Activated naive CD4-positive, alpha-beta T cell treated with Interleukin-2 at 50 U/mL for 16 hours (primary cell): ENCODE results near the gene CBR3.
"Not testable (repeated sequence)": the region's sequence is repeated elsewhere in the genome, so short reads cannot be mapped to it uniquely, and the experiment has no call there.

Experiments used
- DNase-seq: peaks from one replicate; pipeline ENCODE4 v3.0.0-alpha.2; 2020

The CBR3 gene

DNA sequence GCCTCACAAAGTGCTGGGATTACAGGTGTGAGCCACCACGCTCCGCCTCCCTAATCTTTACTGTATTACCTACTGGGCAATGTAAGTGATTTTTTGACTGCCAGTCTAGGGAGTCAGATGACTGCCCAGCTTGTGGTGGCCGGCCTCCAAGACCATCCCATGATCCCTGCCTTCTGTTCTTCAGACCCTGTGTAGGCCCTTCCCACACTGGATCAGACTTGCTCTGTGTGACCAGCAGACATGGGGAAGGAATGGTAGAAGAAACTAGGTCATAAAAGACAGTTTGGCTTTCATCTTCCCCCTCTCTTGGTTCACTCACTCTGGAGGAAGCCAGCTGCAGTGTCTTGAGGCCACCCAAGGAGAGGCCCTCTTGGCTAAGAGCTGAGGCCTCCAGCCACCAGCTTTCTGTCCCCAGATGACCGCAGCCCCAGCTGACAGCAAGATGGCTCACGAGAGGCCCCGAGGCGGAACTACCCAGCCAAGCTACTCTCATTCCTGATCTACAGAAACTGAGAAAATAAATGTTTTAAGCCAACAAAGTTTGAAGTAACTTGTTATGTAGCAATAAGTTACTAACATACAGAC, 14.5 kb upstream of the CBR3 start:
- no peak for DNase-seq

DNA sequence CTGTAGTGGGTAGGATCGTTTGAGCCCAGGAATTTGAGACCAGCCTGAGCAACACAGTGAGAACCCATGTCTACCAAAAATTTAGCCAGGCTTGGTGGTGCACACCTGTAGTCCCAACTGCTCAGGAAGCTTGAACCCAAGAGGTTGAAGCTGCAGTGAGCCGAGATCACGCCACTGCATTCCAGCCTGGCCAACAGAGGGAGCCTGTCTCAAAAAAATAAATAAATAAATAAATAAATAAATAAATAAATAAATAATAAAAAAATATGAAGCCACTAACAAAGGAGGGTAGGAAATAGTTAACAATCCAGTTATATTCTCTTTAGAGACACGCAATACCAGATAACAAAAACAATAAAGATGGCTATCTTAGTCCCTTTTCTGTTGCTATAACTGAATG, 11.9 kb upstream of the CBR3 start:
- DNase-seq, result no peak

DNA sequence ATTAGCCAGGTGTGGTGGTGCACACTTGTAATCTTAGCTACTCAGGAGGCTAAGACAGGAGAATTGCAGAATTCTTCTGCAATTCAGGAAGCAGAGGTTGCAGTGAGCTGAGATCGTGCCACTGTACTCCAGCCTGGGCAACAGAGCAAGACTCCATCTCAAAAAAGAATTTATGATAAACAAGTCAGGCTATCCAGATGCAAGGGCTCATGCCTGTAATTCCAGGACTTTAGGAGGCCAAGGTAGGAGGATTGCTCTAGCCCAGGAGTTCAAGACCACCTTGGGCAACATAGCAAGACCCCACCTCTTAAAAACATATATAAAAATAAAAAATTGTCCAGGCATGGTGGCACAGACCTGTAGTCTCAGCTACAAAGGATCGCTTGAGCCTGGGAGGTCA, 10.5 kb upstream of the CBR3 start:
- no peak for DNase-seq

DNA sequence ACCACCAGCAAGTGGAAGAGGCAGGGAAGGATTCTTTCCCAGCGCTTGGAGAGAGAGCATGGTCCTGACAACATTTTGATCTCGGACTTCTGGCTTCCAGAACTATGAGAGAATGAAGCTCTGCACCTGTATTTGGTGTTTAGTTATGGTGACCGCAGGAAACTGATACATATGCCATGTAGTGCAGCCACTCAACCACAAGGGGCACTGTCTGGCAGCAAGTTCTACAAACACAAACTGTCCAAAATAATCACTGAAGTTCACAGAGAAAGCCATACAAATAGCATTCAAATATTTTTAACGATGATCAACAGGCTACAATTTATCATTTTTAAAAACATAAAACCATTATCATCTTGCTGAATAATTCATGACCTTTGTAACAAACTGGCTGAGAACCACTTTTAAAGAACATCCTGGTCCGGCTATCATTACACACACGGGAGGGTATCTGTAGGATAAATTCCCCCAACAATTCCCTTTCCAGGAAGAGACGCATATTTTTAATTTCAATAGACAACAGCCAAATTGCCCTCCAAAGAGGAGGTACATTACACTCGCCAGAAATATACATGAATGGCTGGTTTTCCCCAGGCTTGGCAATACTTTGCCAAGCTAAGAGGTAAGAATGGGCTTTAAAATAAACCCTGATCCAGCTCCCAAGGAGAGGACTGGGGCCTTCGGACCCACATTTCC, 9.2 kb upstream of the CBR3 start:
- DNase-seq, result peak; percentile 62

DNA sequence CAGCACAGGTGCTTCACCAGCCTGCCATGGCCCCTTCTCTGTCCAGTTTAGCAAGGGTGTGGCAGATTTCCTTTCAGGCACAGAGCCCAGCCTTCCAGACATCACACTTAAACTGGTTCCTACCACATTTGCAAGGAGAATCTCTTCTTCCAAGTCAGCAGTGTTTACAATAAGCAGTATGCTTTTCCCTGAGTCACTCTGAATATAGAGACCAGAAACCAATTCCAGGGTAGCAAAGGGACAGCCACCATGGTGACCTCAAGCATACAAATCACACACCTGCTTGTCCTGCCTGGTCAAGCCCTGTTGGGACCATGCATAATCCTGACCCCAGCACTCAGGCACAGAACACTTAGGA, 8.7 kb upstream of the CBR3 start:
- no peak for DNase-seq

DNA sequence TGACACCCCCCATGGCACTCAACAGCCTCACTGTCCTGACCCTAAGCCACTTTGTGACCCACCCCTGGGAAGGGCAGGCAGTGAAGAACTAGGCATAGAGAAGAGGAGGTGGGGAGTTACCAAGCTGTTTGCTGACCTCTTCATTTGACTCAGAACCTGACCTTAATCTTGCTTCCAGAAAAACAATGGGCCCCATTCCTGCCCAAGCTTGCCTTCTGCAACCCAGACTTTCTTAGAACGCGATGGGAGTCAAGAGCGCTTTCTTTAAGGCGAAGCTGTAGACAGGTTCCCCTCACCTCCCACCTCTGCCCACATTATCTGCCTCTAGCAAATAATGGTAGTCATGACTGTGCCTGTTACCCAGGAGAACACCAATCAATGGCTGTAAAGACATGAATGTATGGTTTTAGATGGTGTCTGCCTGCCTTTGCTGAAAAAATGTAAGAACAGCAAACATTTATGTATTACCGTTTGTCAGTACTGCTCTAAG, 8.2 kb upstream of the CBR3 start:
- no peak for DNase-seq

DNA sequence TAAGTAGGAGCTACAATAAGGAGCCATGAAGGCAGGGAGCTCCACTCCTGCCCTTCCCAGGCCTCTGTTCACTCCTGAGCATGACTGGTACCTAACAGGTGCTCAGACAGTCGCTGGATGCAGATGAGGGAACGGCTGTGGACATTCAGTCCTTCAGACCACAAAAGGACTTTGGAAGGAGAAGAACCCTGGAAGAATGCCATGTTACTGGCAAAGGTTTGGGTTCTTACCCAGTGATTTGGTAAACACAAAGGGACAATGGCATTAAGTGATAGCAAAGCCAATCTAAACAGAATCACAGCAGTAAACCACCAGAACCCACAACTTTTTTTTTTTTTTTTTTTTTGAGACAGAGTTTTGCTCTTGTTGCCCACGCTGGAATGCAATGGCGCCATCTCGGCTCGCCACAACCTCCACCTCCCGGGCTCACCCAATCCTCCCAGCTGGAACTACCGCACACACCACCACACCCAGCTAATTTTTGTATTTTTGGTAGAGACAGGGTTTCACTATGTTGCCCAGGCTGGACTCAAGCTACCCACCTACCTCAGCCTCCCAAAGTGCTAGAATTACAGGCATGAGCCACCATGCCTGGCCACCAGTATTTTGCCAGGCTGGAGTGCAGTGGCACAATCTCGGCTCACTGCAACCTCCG, 7.5 kb upstream of the CBR3 start:
- no peak for DNase-seq

DNA sequence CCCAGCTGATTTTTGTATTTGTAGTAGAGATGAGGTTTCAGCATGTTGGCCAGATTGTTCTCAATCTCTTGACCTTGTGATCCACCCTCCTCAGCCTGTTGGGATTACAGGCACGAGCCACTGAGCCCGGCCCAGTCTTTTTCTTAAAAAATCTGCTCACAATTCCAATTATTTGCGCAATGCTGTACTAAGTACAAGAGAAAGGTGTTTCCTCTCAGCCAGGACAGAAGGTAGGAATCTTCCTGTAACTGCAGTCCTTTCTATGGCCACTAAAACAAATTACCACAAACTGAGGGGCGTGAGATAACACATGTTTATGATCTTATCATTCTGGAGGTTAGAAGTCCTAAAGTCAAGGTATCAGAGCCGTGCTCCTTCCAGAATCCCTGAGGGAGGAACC, 6.9 kb upstream of the CBR3 start:
- no peak for DNase-seq

DNA sequence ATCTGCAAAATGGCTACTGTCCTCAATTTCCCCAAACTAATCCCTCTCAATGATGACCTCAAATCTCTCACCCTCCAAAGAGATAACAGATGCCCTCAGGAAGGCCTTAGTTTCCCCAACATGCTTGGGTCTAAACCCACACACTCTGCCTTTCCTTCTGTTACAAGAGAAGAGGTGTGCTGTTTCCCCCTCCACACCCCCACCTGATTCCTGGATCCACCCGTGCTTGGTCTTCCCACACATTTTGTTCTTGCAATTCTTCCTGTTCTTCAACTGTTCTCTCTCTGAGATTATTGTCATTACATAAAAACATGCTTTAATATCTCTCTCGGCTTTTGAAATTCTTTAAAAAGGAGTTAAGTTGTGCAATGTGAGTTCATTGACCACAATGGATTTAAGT, 5.7 kb upstream of the CBR3 start:
- no peak for DNase-seq

DNA sequence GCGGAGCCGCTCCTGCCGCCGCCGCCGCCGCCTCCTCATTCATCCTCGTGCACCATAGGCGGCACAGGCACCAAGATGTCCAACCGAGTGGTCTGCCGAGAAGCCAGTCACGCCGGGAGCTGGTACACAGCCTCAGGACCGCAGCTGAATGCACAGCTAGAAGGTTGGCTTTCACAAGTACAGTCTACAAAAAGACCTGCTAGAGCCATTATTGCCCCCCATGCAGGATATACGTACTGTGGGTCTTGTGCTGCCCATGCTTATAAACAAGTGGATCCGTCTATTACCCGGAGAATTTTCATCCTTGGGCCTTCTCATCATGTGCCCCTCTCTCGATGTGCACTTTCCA, 4.5 kb upstream of the CBR3 start:
- not testable (repeated sequence) for DNase-seq

DNA sequence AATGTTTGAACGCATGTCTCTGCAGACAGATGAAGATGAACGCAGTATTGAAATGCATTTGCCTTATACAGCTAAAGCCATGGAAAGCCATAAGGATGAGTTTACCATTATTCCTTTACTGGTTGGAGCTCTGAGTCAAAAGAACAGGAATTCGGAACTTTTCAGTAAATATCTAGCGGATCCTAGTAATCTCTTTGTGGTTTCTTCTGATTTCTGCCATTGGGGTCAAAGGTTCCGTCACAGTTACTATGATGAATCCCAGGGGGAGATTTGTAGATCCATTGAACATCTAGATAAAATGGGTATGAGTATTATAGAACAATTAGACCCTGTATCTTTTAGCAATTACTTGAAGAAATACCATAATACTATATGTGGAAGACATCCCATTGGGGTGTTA, 4.0 kb upstream of the CBR3 start:
- DNase-seq, result not testable (repeated sequence)

DNA sequence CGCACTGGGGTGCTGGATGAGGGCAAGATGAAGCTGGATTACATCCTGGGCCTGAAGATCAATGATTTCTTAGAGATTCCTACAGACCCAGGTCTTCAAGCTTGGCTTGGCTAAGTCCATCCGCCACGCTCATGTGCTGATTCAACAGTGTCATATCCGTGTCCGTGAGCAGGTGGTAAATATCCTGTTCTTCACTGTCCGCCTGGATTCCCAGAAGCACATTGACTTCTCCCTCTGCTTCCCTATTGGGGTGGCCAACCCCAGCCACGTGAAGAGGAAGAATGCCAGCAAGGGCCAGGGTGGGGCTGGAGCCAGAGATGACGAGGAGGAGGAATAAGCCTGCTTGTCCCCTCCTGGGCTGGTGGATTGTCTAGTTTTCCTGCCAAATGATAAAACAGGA, 2.2 kb upstream of the CBR3 start:
- DNase-seq, result no peak

DNA sequence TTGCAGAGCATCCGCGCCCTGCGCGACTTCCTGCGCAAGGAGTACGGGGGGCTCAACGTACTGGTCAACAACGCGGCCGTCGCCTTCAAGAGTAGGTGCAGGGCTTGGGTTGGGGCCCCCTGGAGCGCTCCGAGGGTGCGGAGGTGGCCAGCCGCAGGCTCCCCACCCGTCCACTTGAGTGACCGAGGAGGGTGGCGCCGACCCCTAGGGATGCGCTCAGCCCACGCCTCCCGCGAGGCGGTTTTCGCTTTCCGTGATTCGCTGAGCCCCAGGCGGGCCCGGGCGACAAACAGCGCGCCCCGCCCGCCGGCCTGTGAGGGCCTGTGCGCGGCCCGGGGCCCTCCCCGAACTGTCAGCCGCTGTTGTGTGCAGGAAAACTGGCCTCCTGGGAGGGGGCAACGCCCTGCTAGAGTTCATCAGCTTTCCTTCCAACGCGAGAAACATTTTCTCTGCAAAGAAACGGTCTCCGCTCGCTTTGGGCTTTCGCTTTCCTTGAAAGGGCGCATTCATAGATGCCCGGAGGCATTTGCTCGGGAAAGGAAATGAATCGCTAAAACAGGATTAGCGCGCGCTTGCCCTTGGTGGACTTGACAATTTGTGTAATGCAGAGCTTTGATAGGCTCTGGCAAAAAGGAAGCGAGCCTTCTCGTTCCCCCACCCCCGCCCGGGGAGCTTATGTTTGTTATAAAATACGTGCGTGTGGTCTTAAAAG, 668 bp downstream of the CBR3 start:
- DNase-seq, result peak; percentile 60

DNA sequence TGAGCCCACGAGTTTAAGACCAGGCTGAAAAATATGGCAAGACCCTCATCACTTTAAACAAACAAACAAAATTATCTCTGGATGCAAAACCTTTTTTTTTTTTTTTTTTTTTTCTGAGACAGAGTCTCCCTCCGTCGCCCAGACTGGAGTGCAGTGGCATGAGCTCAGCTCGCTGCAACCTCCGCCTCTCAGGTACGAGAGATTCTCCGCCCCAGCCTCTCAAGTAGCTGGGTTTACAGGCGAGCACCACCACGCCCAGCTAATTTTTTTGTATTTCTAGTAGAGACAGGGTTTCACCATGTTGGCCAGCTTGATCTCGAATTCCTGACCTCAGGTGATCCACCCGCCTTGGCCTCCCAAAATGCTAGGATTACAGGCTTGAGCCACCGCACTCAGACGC, 4.9 kb downstream of the CBR3 start:
- not testable (repeated sequence) for DNase-seq

DNA sequence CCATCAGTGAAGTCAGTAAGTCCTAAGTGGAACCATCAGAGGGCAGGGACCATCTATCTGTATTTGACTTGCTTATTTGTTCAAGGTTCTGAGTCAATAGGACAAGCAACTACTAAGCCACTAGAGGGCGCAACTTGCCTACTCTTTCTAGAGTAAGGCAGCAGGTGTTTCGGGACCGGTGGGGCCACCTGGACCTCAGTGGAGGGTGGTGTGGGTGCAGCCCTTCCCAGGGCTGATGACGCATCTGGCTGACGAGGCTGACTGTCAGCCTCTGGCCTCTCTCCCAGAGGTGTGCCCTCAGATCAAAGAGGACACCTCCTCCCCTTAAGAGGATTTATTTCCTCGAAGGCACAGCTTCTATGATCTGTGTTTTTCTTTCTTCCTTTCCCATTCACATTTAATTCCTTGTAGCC, 6.6 kb downstream of the CBR3 start:
- peak; percentile 84 for DNase-seq

DNA sequence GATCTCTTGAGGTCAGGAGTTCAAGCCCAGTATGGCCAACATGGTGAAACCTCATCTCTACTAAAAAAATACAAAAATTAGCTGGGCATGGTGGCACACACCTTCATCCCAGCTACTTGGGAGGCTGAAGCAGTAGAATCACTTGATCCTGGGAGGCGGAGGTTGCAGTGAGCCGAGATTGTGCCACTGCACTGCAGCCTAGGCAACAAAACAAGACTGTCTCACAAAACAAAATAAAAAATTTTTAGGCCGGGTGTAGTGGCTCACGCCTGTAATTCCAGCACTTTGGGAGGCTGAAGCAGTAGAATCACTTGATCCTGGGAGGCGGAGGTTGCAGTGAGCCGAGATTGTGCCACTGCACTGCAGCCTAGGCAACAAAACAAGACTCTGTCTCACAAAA, 9.4 kb downstream of the CBR3 start:
- DNase-seq, result not testable (repeated sequence)

DNA sequence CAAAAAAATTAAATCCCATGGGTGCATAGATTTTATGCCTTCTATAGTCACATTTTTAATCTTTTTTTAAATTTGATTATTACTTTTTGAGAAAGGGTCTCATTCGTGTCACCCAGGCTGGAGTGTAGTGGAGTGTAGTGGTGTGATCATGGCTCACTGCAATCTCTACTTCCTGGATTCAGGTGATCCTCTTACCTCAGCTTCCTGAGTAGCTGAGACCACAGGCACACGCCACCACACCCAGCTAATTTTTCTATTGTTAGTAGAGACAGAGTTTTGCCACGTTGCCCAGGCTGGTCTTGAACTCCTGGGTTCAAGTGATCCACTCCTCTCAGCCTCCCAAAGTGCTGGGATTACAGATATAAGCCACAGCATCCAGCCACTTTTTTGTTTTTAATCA, 10.4 kb downstream of the CBR3 start:
- no peak for DNase-seq

DNA sequence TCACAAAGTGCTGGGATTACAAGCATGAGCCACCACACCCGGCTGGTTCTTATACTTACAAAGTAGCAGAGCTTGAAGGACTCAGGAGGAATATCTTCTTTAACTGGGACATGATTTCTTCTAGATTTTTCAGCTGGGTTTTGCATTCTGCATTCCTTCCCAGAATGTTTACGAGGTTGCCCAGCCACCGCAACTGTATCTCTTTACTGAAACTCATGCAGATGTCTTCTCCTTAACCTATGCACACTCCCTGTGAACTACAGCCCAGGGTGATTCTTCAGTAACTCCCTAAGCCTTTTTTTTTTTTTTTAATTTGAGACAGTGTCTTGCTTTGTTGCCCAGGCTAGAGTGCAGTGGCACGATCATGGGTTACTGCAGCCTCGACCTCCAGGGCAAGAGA, 13.0 kb downstream of the CBR3 start:
- DNase-seq, result no peak

DNA sequence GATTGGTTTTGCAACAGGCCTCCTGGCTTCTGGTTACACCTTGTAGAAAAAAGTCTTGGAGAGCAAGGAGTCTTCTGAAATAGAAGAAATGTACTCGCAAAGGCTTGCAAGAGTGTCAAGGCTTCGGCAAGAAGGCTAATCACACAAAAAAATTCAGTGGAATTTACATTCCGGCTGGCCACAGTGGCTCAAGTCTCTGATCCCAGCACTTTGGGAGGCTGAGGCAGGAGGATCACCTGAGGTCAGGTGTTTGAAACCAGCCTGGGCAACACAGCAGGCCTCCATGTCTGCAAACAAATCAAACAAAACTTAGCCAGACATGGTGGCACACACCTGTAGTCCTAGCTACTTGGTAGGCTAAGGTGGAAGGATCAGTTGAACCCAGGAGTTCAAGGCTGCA, 14.0 kb downstream of the CBR3 start:
- DNase-seq, result no peak

DNA sequence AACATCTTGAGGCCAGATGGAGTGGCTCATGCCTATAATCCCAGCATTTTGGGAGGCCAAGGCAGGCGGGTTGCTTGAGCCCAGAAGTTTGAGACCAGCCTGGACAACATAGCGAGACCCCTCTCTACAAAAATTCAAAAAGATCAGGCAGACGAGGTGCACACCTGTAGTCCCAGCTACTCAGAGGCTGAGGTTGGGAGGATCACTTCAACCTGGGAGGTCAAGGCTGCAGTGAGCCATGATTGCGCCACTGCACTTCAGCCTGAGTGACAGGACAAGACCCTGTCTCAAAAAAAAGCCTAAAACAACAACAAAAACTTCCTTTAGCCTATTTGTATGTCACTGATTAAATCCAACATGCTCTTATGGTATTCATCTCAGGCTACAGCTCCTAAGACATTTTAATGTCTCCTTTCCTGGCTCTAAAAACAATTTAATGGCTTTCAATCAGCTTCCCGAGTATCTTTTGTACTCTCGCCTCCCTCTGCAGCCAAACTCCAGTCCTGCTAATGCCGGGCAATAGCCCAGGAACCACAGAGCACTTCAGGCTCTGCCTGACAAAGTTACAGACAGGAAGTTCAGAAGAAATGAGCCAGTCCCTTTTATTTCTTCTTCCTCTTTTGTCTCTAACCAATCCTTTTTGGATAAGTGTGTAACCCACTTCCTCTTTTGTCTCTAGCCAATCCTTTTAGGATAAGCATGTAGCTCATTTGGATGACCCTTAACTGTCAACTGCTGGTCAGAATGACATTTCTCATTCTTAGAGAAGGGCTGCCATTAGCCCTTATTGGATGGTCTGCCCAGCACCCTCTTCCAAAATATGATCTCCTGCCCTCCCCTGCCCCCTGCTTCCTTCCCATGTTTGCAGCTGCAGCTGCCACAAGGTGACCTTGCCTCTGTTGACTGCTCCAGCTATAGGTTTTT, 15.2 kb downstream of the CBR3 start:
- DNase-seq, result no peak

DNA sequence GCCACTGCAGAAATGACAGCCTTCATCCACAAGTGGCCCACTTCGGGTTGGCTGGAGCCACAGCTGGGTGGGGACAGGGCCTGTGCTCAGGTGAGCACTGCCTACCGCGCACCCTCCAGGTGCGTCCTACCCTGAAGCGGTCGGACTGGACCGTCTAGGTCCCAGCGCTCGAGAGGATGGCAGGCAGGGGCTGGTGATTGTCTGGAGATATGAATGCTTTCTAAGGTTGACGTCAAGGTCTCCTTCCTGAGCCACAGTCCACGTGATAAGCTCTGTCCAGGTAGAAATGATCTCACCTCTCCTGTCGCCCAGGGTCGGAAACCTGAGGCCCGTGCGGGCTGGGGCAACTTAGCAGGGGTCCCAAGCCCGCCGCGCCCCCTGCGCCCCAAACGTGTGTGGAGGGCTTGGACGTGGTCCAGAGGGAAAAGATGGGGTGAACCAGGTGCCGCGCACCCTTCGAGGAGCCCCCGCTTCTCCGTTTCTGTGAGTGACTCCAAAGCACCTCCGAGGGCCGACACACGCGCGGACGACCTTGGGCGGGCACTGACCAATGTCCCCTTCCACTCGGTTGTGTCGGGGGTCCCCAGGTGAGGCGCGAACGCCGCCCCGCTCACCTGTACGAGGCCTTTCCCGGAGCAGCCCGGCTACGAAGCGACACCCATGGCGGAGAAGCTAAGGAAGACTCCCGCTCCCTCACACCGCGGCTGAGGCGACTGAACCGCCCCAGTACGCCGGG, 20.9 kb downstream of the CBR3 start:
- no peak for DNase-seq

DNA sequence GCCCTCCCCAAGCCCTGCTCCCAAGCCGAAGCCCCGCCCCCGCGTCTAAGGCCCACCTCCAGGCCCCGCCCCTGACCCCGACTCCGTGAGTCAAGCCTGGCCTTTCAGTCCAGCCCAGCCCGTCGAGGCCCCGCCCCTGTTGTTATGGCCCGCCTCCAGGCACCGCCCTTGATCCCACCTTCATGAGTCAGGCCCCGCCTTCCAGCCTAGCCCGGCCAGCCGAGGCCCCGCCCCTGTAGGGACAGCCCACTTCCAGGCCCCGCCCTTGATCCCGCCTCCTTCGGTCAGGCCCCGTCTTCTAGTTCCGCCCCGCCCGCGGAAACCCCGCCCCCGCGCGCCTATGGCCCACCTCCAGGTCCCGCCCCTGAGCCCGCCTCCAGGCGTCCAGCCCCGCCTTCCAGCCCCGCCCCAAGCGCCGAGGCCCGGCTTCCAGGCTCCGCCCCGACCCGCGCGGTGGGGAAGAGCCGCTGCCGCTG, 21.5 kb downstream of the CBR3 start:
- peak; percentile 100 for DNase-seq
